Motor neuron (in vitro differentiated cells): ENCODE results near the gene ZNF768. TPM values are rescaled to one million over a fixed set of nuclear protein-coding genes. Genes with fewer than 3 reads are reported as not detected.

Experiments
- ATAC-seq, 8 experiments: fragments of 200-7000 bp; cut with Tn5 transposase; replicated peaks in 6 of 8; 2 replicates each; pipeline ENCODE4 v1.8.0; 2021; ENCODE audit warnings: mild to moderate bottlenecking in 8 of 8, moderate library complexity in 8 of 8
- H3K27ac ChIP-seq, 2 donors: fragments of 250-450 bp; sonication (Bioruptor Pico); 2 replicates each; pipeline ENCODE4 v1.9.0; 2021; ENCODE audit warnings: antibody characterized with exemption in 2 of 2, mild to moderate bottlenecking in 2 of 2, moderate library complexity in 1 of 2
- H3K4me1 ChIP-seq, 2 donors: fragments of 250-450 bp; sonication (Bioruptor Pico); replicated peaks in 1 of 2; 2 replicates each; pipeline ENCODE4 v1.6.1; 2021; ENCODE audit warnings: antibody characterized with exemption in 2 of 2, mild to moderate bottlenecking in 2 of 2, moderate library complexity in 1 of 2
- H3K4me3 ChIP-seq, 5 donors: fragments of 250-450 bp; sonication (Bioruptor Pico); 2 replicates each; pipeline ENCODE4 v1.9.0; 2021; ENCODE audit warnings: antibody characterized with exemption in 5 of 5, mild to moderate bottlenecking in 5 of 5, moderate library complexity in 4 of 5
- WGBS, 10 experiments: fragments of 450-650 bp; shearing (Covaris generic); methylation state at CpG; one replicate each; pipeline ENCODE4 v1.0.0; 2022; 5-methylcytosine and 5-hydroxymethylcytosine counted together
- in situ Hi-C, 9 experiments: fragments of 400-800 bp; cut with MboI; loops; one replicate each; pipeline ENCODE4 v1.15.0; 2021; ENCODE audit warnings: low sequenced_read_pairs in 9 of 9, low pct_unique_long_range_greater_than_20kb in 2 of 9; ENCODE audit not compliant: unreplicated experiment in 9 of 9
- total RNA-seq, 8 experiments: library from RNA; unstranded; fragments of 300-600 nt; gene quantifications; 2 replicates each; pipeline versions ENCODE4 v1.2.3 to v1.2.4, GENCODE V29; 2022

The ZNF768 gene
- total RNA-seq: 10 to 100 TPM; 19.2 to 50.4 (median 36.7) TPM

GRCh38 chr16:30526137-30526822 is at the start of gene ZNF768:
ZNF768 (minus strand) TSS chr16:30526566; CDS start chr16:30526413, 153 bp downstream.
- in situ Hi-C loops: no loop called here
- H3K4me1 ChIP-seq: peaks cover 6% of the 10 kb centered on the region in 2 donors
- H3K27ac ChIP-seq: peak within 1 kb of the TSS; percentile 96 to 99
- peak; percentile 30 to 45 (median 38) for ATAC-seq
- WGBS, 10 experiments: no CpG with 5 or more reads among the region's 73 CpGs
- H3K4me3 ChIP-seq: peak within 1 kb of the TSS; percentile 63 to 96 (median 84)

GRCh38 chr16:30574678-30575077 is 48.3 kb upstream of the ZNF768 start:
- in situ Hi-C loops: no loop called here
- 45 to 100% (median 80%) methylated on average over 1 of the region's 1 CpG; no CpG with 5 or more reads in 5 of the 10 experiments for WGBS, 10 experiments
- Histone ChIP-seq H3K4me1 (peaks cover 9% of the 10 kb centered on the region in 2 donors), H3K4me3 (no peak overlapping the region), H3K27ac (no peak overlapping the region)
- ATAC-seq: no peak

- WGBS, 10 experiments: 0 to 6% (median 0%) methylated on average over 7 to 24 of the region's 67 CpGs; no CpG with 5 or more reads in 3 of the 10 experiments
- peak; percentile 83 to 92 (median 86) for ATAC-seq
- peak within 1 kb of the TSS; percentile 96 to 97 for H3K27ac ChIP-seq
- peaks cover 16 to 26% of the 10 kb centered on the region in 2 donors for H3K4me1 ChIP-seq
- in situ Hi-C loops: no loop called here
- H3K4me3 ChIP-seq: peak within 1 kb of the TSS; percentile 50 to 68 (median 60)
These were observed 45.3 kb upstream of the ZNF768 start, which contains the start of gene ZNF688 for GRCh38 chr16:30571445-30572322. ZNF688 (minus strand) TSS chr16:30571714; CDS start chr16:30571629, 85 bp downstream.

- peaks cover 16 to 26% of the 10 kb centered on the region in 2 donors for H3K4me1 ChIP-seq
- peak overlapping the region; percentile 96 to 97 for H3K27ac ChIP-seq
- WGBS, 10 experiments: 15 to 80% (median 45%) methylated on average over 1 to 6 of the region's 22 CpGs; no CpG with 5 or more reads in 1 of the 10 experiments
- H3K4me3 ChIP-seq: peak overlapping the region; percentile 50 to 68 (median 60)
- in situ Hi-C loops: no loop called here
- ATAC-seq: peak in 6 of 8 experiments; percentile 0 to 1 (median 0)
These were observed 44.5 kb upstream of the ZNF768 start for GRCh38 chr16:30570636-30571444.

- peak overlapping the region in 3 of 5 donors; percentile 58 to 68 (median 60) for H3K4me3 ChIP-seq
- no peak for ATAC-seq
These were observed 43.6 kb upstream of the ZNF768 start for GRCh38 chr16:30569746-30570635.

GRCh38 chr16:30569281-30569680 is 42.9 kb upstream of the ZNF768 start:
- no peak overlapping the region for H3K4me3 ChIP-seq
- peaks cover 16 to 26% of the 10 kb centered on the region in 2 donors for H3K4me1 ChIP-seq
- H3K27ac ChIP-seq: no peak overlapping the region
- in situ Hi-C loops: no loop called here
- WGBS, 10 experiments: 17 to 100% (median 79%) methylated on average over 1 to 3 of the region's 3 CpGs; no CpG with 5 or more reads in 4 of the 10 experiments
- ATAC-seq: no peak

More at GRCh38 chr16:30569746-30570635, 43.6 kb upstream of the ZNF768 start:
- Histone ChIP-seq H3K27ac (peak overlapping the region; percentile 96 to 97), H3K4me1 (peaks cover 16 to 26% of the 10 kb centered on the region in 2 donors)
- in situ Hi-C loops: no loop called here
- WGBS, 10 experiments: 72 to 100% (median 90%) methylated on average over 1 to 17 of the region's 44 CpGs; no CpG with 5 or more reads in 3 of the 10 experiments

- 0 to 67% (median 34%) methylated on average over 1 to 6 of the region's 6 CpGs; no CpG with 5 or more reads in 1 of the 10 experiments for whole genome bisulfite sequencing, 10 experiments
- Histone ChIP-seq H3K4me3 (no peak overlapping the region), H3K27ac (peak overlapping the region in 1 of 2 donors; percentile 77), H3K4me1 (peaks cover 16 to 26% of the 10 kb centered on the region in 2 donors)
- in situ Hi-C loops: no loop called here
- peak in 5 of 8 experiments; percentile 2 to 30 (median 12) for ATAC-seq
These were observed 41.7 kb upstream of the ZNF768 start for GRCh38 chr16:30567991-30568638.

GRCh38 chr16:30567160-30567990 is 41.0 kb upstream of the ZNF768 start:
- WGBS, 10 experiments: 40 to 100% (median 80%) methylated on average over 1 to 12 of the region's 14 CpGs; no CpG with 5 or more reads in 1 of the 10 experiments
- no peak for ATAC-seq
- Histone ChIP-seq H3K4me3 (no peak overlapping the region), H3K4me1 (peaks cover 16 to 26% of the 10 kb centered on the region in 2 donors), H3K27ac (peak overlapping the region in 1 of 2 donors; percentile 48)
- in situ Hi-C loops: no loop called here

GRCh38 chr16:30566531-30566930 is 40.2 kb upstream of the ZNF768 start:
- Histone ChIP-seq H3K4me1 (peaks cover 16 to 26% of the 10 kb centered on the region in 2 donors), H3K4me3 (no peak overlapping the region), H3K27ac (no peak overlapping the region)
- in situ Hi-C loops: no loop called here
- no peak for ATAC-seq
- WGBS, 10 experiments: 0 to 100% (median 82%) methylated on average over 1 to 4 of the region's 4 CpGs; no CpG with 5 or more reads in 5 of the 10 experiments

GRCh38 chr16:30565984-30566383 is 39.6 kb upstream of the ZNF768 start:
- Histone ChIP-seq H3K27ac (no peak overlapping the region), H3K4me1 (peaks cover 16 to 26% of the 10 kb centered on the region in 2 donors), H3K4me3 (no peak overlapping the region)
- ATAC-seq: no peak
- WGBS, 10 experiments: 47 to 100% (median 63%) methylated on average over 1 to 8 of the region's 8 CpGs; no CpG with 5 or more reads in 1 of the 10 experiments
- in situ Hi-C loops: no loop called here
